Measurements from ENCODE around the gene GMCL1.
"Not testable (repeated sequence)": the region's sequence is repeated elsewhere in the genome, so short reads cannot be mapped to it uniquely, and the experiment has no call there.

GMCL1 gene

GRCh38 chr2:69888451-69888850 lies 59.0 kb downstream of the GMCL1 start:
- Histone ChIP-seq H3K4me3 (ENCODE audit: low read depth, low read length) (no peak overlapping the region), H3K27ac (no peak overlapping the region), H3K9me3 (ENCODE audit: severe bottlenecking) (peaks cover 11% of the 10 kb centered on the region), H3K27me3 (ENCODE audit: insufficient read depth, low read depth, severe bottlenecking) (no peaks in the 10 kb centered on the region), H3K36me3 (no peaks in the 10 kb centered on the region)
- TF ChIP-seq CTCF (IDR thresholded peaks at IDR 0.05; ENCODE audit: low read depth, low read length) = no peak
- DNase-seq = no peak

- Histone ChIP-seq H3K36me3 (no peaks in the 10 kb centered on the region), H3K27me3 (ENCODE audit: insufficient read depth, low read depth, severe bottlenecking) (no peaks in the 10 kb centered on the region), H3K4me3 (ENCODE audit: low read depth, low read length) (no peak overlapping the region), H3K27ac (no peak overlapping the region), H3K9me3 (ENCODE audit: severe bottlenecking) (peaks cover 11% of the 10 kb centered on the region)
- no peak for DNase-seq
- TF ChIP-seq CTCF (IDR thresholded peaks at IDR 0.05; ENCODE audit: low read depth, low read length) = no peak
Observed at GRCh38 chr2:69889302-69889701, 59.8 kb downstream of the GMCL1 start.

- DNase-seq = no peak
Observed at GRCh38 chr2:69890881-69891280, 61.4 kb downstream of the GMCL1 start.

GRCh38 chr2:69892838-69893424 lies 63.5 kb downstream of the GMCL1 start:
- peak; percentile 23 for DNase-seq
- peaks cover 11% of the 10 kb centered on the region for H3K9me3 ChIP-seq (ENCODE audit: severe bottlenecking)
- H3K27ac ChIP-seq; H3K27me3 ChIP-seq (ENCODE audit: insufficient read depth, low read depth, severe bottlenecking); H3K4me3 ChIP-seq (ENCODE audit: low read depth, low read length): not testable (repeated sequence)
- H3K36me3 ChIP-seq = peaks cover 27% of the 10 kb centered on the region

More at GRCh38 chr2:69890881-69891280, 61.4 kb downstream of the GMCL1 start:
- Histone ChIP-seq H3K36me3 (peaks cover 8% of the 10 kb centered on the region), H3K27me3 (ENCODE audit: insufficient read depth, low read depth, severe bottlenecking) (no peaks in the 10 kb centered on the region), H3K27ac (no peak overlapping the region), H3K4me3 (ENCODE audit: low read depth, low read length) (no peak overlapping the region), H3K9me3 (ENCODE audit: severe bottlenecking) (peaks cover 11% of the 10 kb centered on the region)
- TF ChIP-seq CTCF (IDR thresholded peaks at IDR 0.05; ENCODE audit: low read depth, low read length) = no peak

- no peak for TF ChIP-seq CTCF (IDR thresholded peaks at IDR 0.05; ENCODE audit: low read depth, low read length)
- H3K9me3 ChIP-seq (ENCODE audit: severe bottlenecking) = peaks cover 9% of the 10 kb centered on the region
- H3K27me3 ChIP-seq (ENCODE audit: insufficient read depth, low read depth, severe bottlenecking) = no peaks in the 10 kb centered on the region
- peak within 1 kb of the TSS; percentile 84 for H3K4me3 ChIP-seq (ENCODE audit: low read depth, low read length)
- peak; percentile 84 for DNase-seq
- peaks cover 32% of the 10 kb centered on the region for H3K36me3 ChIP-seq
- peak within 1 kb of the TSS; percentile 66 for H3K27ac ChIP-seq
Observed at GRCh38 chr2:69893684-69894551, 64.5 kb downstream of the GMCL1 start, which contains the start of gene SNRNP27. Gene SNRNP27, plus strand, starts transcription at chr2:69893956. Its CDS starts 29 bp downstream, at chr2:69893985.

GRCh38 chr2:69894737-69895136 lies 65.3 kb downstream of the GMCL1 start:
- not testable (repeated sequence) for H3K9me3 ChIP-seq (ENCODE audit: severe bottlenecking); H3K27ac ChIP-seq; DNase-seq; H3K27me3 ChIP-seq (ENCODE audit: insufficient read depth, low read depth, severe bottlenecking)
- peaks cover 41% of the 10 kb centered on the region for H3K36me3 ChIP-seq
- H3K4me3 ChIP-seq (ENCODE audit: low read depth, low read length) = peak overlapping the region; percentile 84
